Mucosa of gallbladder (tissue), 1 donor: ENCODE measurements around the gene ACOT12. TPM values are rescaled to one million over a fixed set of nuclear protein-coding genes. Genes with fewer than 3 reads are reported as not detected.
A peak's percentile ranks its signal among the peaks of the same experiment; 100 is the strongest.
"Not testable (repeated sequence)": the region's sequence is repeated elsewhere in the genome, so short reads cannot be mapped to it uniquely, and the experiment has no call there.

Experiments
- DNase-seq: peaks from one replicate; pipeline ENCODE4 v3.0.0-alpha.2; 2020; ENCODE audit warnings: low spot score
- total RNA-seq: library from RNA; stranded (reverse); gene quantifications from one replicate; pipeline ENCODE4 v1.2.1, GENCODE V29; 2021
- donor health status: DM: no; HTN: no; CAD: no.

The ACOT12 gene
- total RNA-seq, 1 donor from 2014 or later: 0.75 TPM

DNA sequence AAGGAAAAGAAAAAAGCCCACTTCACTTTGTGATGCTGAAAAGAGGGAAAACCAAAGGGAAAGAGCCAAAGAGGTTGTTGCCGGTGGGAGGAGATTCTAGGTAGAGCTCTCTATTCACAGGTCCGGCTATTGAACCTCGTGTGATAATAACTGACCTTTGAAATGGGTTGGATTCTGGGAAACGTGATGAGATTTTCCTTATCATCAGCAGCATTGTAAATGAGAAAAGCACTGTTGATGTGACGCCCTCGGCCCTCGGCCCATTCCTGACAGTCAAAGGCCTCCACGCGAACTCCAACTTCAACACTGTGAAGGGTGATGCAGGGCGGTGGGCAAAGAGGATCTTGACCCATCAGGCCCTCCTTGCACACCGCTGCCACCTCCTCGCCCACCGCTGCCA, 49.2 kb downstream of the ACOT12 start:
- no peak for DNase-seq

GRCh38 chr5:81338213-81338612, 55.7 kb downstream of the ACOT12 start:
- not testable (repeated sequence) for DNase-seq

GRCh38 chr5:81337803-81338202, 56.1 kb downstream of the ACOT12 start:
- DNase-seq: no peak

DNA sequence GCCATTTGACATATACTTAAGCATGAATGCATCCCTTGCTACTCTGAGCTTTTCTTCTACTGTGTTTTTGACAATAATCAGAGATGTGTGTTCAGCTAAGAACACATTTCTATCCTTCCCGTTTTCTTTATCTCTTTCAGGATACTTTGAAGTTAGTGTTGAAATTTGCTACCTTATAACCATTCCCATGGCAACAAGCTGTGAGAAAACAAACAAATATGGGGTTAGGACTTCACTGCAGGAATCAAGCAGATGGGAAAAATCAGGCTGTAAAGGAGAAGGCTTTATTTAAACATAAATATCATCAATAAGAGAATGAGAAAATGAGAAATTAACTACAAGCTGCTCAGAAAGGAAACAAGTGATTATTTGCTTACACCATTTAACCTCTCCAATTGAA, 57.4 kb downstream of the ACOT12 start:
- DNase-seq: no peak

GRCh38 chr5:81335946-81336345, 58.0 kb downstream of the ACOT12 start:
- no peak for DNase-seq

DNA sequence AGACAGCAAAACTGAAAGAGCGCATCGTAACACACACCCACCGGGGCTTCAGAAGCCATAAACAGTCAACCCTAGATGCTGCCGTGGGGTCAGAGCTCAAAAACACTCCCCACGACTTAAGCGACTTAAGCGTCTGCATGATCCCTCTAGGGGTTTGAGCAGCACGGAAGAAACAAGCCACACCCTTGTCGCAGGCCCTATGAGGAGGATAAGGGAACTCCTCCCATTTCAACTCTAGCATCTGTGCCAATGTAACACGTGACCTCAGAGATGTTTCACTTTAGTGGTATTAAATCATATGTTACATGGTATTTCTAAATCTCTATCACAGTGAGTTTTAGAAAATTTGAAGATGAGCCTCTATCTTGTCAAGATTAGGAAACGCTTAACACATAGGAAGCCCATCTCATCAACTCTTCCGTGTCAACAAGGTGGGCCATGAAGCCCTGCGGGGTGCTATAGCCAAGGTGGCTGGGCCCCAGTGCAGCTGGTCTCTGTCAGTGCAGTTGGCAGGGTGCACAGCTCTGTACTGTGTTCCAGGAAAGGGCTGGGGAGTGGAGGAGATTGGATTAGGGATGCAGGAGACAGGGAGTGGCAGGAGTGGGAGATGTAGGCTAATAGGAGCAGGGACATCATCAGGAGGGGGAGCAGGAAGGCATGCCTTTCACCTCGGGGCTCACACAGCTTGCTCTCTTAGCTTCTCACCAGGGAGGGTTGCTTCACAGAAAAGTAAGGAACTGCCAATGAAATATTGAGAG, 59.5 kb downstream of the ACOT12 start:
- no peak for DNase-seq

DNA sequence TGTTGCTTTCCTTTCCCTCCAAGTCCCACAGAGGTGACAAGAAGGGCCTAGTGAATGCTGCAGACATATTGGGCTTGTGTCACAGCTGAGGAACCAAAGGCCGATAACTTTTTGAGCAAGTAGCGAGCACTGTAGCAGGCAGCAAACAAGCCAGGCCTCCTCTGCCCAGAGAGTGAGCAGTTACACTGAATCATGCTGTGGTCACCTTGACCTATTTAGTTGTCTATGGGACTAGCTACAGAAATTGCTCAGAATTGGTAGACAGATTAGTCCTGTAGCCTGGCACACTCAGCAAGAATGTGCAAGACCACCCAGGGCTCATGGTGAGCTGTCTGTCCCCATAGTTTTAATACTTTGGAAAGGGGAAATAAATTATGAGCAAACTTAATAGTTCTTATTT, 67.4 kb downstream of the ACOT12 start:
- no peak for DNase-seq

DNA sequence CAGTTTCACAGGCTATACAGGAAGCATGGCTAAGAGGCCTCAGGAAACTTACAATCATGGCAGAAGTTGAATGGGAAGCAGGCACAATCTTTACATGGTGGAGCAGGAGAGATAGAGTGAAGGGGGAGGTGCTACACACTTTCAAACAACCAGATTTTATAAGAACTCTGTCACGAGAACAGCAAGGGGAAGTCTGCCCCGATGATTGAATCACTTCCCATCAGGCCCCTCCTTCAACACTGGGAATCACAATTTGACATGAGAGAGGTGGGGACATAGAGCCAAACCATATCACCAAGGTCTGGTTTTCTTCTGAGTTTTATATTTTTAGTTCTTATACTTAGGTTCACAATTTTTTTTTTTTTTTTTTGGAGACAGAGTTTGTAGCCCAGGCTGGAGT, 76.4 kb downstream of the ACOT12 start:
- DNase-seq: no peak

DNA sequence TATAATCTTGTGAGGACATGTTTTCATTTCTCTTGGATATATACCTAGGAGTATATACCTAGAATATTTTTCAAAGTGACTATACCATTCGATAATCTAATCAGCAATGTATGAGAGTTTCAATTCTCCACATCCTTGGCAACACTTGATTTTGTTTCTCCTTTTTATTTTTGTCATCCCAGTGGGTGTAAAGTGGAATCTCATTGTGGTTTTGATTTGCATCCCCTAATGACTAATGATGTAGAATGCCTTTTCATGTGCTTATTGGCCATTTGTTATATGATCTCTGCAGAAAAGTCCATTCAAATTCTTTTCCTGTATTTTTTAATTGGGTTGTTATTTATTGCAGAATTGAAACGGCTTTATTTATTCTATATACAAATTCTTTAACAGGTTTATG, 77.4 kb downstream of the ACOT12 start:
- DNase-seq: no peak

GRCh38 chr5:81315830-81316229, 78.1 kb downstream of the ACOT12 start:
- DNase-seq: no peak

DNA sequence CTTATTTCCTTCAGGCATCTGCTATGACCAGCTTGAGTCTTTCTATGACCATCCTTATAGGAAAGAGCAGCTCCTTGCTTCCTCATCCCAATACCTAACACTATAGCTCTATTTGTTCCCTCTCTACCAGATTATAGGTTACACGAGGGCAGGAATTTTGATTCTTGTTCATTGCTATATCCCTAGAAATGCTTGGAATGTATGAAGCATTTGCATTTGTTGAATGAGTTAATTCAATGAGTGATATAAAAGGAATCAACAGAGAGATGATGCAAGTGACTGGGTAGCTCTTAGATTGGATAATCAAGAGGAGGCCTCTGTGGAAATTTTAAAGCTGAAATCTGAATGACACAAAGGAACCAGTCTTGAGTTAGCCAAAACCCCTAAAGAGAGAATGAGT, 78.6 kb downstream of the ACOT12 start:
- DNase-seq: no peak

DNA sequence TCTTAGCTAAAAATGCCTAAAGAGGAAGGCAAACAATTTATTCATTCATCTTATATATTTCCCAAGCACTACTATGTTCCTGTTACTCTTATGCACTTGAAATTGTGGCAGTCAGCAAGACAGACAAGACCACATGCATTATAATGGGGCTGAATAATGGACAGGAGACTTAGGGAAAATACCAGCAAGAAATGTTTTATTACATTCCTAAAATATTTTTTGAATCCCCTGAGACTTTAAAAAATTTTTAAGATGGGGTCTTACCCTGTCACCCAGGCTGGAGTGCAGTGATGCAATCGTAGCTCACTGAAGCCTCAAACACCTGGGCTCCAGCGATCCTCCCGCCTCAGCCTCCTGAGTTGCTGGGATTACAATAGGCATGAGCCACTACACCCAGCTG, 79.4 kb downstream of the ACOT12 start:
- DNase-seq: no peak

DNA sequence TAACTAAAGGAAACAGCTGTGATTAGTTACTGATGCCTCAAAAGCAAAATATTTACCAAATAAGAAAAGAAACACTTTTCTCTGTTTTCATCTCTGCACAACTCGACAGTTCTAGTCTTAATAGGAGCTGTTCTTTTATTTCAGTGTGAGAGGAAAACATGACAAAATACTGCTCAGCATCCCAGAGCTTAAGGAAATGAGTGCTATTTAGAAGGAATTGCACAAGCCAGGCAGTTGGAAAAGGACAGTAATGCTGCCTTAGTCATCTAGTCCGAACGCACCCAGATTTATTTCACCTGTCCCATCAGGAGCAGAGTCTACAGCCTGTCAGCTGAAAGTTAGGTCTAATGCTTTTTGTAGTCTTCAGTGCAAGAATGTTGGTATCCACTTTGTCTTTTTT, 80.2 kb downstream of the ACOT12 start:
- DNase-seq: no peak

DNA sequence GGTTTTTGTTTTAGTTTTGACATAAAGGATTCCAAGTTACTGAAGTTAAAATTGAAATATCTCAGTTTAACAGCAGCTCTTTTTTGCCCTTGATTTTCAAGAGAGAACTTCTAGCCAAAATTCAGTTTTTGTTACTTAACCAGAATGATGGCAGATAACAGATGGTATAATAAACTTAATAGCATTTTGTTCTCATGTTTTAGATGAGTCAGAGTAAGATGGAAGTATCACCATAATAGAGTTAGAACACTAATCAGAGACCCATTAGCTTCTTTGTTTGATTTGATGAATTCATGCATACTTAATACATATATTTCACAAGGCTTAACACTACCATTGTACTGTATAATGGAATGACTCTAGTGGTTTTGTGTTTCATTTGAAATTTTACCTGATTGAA, 80.7 kb downstream of the ACOT12 start:
- no peak for DNase-seq

- DNase-seq: no peak
Measured at GRCh38 chr5:81310402-81311063, 83.4 kb downstream of the ACOT12 start.

DNA sequence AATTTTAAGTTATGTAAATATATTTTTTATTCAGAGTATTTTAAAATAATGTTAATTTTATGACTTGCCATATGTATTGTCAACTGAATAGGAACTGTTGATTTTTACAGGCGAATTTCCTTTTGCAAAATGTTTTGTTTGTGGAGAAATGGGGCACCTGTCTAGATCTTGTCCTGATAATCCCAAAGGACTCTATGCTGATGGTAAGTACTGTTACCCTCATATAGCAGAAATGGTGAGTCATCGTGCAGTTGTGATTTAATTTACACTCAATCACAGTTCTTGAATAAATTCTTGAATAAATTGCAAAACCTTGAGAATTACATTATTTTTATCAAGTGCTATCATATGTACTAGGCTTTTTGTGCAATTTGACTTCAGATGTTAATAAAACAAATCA, 85.1 kb downstream of the ACOT12 start:
- DNase-seq: no peak

DNA sequence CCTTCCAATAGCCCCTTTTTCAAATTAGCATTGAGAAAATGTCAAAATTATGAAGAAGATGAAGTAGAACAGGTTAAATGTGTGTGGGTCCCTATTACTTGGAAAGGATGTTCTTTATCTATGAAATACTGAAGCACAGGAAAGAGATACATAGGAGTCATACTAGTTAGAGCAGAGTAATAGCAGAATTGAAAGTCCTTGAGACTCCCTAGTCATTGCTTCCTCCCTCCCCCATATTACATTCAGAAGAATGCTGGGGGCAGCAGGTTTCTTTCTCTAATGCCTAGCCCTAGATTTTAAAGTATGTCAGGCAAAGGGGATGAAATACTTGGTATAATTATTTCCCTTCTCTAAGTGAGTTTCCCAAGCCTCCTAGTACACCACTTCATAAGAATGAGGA, 88.1 kb downstream of the ACOT12 start:
- DNase-seq: no peak

GRCh38 chr5:81303563-81303962, 90.4 kb downstream of the ACOT12 start:
- no peak for DNase-seq

- DNase-seq: no peak
Measured at GRCh38 chr5:81302596-81302995, 91.3 kb downstream of the ACOT12 start.

DNA sequence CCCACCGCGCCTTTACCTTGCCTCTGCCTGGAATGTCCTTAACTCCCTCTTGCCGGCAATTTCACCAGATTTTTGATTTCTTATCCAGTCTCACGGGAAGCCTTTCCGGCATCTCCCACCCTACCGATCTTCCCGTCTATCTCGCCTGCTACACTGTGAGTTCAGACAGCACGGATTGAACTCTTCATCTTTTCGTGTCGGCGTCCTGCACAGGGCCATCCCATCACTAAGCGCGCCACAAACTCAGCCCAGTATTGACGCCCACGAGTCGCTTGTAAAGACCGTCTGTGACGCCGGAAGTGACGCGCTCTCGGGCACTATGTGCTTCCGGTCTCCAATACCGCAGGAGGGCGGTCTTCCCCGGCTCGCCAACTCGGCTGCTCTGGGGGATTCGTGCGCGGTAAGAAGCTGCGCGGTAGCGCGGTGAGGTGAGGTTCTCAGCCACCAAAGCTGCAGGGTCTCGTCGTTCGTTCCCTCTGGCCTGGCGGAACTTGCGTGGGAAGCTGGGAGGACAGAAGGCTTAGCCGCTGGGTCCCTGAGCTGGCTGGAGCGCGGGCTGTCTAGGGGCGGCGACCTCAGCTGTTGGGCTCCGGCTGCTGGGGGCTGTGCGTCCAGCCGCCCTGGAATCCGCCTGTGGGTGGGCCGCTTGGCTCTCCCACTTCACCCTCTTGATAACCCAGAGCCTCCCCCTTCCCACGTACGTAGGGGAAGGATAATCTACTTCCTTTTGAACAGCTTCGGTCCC, 92.5 kb downstream of the ACOT12 start, which contains the start of gene ZCCHC9:
TSS of gene ZCCHC9 (plus strand) at position 317 of the 745 bp plus-strand sequence. CDS start 3,171 bp downstream, outside the sequence.
- peak; percentile 94 for DNase-seq

DNA sequence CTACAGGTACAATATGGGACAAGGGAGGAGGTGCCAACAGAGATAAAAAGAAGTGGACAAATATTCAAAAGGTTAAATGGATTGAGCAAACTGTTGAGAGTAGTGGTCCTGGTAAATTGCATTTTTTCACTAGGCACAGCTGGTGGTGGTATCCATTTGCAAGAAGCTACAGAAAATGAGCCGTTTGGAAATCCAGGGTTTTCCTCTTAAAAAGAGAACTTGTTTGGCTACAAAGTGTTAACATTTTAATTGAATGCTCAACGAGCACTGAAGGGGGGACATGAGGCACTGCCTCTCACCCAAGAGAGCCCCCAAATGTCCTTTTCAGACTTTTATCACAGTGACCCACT, 93.0 kb downstream of the ACOT12 start:
- DNase-seq: no peak

DNA sequence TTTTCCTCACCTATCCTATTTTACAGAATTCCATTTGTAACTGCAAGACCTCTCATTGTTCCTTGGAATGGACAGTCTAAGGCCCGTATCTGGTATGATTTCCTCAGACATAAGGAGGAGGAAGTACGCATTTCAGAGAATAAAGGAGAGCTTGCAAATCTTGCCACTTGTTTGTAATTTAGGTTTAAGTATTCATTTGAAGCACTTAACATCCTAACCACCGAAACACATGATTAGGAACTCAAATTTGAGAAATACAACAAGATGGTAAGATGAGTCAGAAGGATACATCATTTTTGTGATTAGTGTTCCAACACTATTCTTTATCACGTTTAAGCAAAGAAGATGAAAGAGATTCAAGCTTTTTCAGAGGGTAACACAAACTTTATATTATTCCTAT, 96.4 kb downstream of the ACOT12 start:
- DNase-seq: no peak

- not testable (repeated sequence) for DNase-seq
Measured at GRCh38 chr5:81294021-81294420, 99.9 kb downstream of the ACOT12 start.
